Tibial nerve (tissue), 3 donors: Measurements from ENCODE around the gene TMCC2.

Source experiments
- CTCF ChIP-seq, 5 experiments: fragments of 200-600 bp in 3 of 5; fragments of 450-650 bp in 2 of 5; sonication (generic) in 3 of 5; IDR thresholded peaks; one replicate each; pipeline ENCODE4 v1.5.1; 2016 to 2019; ENCODE audit warnings: antibody characterized with exemption in 5 of 5, mild to moderate bottlenecking in 3 of 5, moderate library complexity in 2 of 5
- POLR2A ChIP-seq, 2 donors: fragments of 450-650 bp; IDR thresholded peaks; one replicate each; pipeline ENCODE4 v1.6.1; 2017; ENCODE audit warnings: antibody characterized with exemption in 2 of 2, mild to moderate bottlenecking in 2 of 2, moderate library complexity in 2 of 2

GRCh38 chr1:205312866-205313562 lies 85.3 kb downstream of the TMCC2 start:
- no peak for TF ChIP-seq CTCF (IDR thresholded peaks at IDR 0.05)
- TF ChIP-seq POLR2A (IDR thresholded peaks at IDR 0.05) = no peak
